Measurements from ENCODE around the gene IRF2BP2.

The IRF2BP2 gene

GRCh38 chr1:234617986-234618736 is 8.2 kb upstream of the IRF2BP2 start:
- no peak for TF ChIP-seq CTCF (IDR thresholded peaks at IDR 0.05; ENCODE audit: low read length)
- TF ChIP-seq EZH2phosphoT487 (IDR thresholded peaks at IDR 0.05; ENCODE audit: low read length), result no peak
- no peak for TF ChIP-seq EZH2 (optimal IDR thresholded peaks at IDR 0.05; ENCODE audit: low read depth, low read length)
- Histone ChIP-seq H3F3A (ENCODE audit: insufficient read depth, low read length) (peaks cover 4% of the 10 kb centered on the region), H2AFZ (ENCODE audit: low read length) (no peak overlapping the region), H3K9me2 (replicated peaks; ENCODE audit: insufficient read depth, low read length) (no peaks in the 10 kb centered on the region), H3K4me1 (ENCODE audit: low read length) (peaks cover 11% of the 10 kb centered on the region), H4K20me1 (ENCODE audit: insufficient read depth, low read length) (no peaks in the 10 kb centered on the region), H3K9ac (ENCODE audit: low read length) (no peak overlapping the region), H3K4me3 (ENCODE audit: low read length) (no peak overlapping the region), H3K27ac (ENCODE audit: low read length) (no peak overlapping the region), H3K36me3 (replicated peaks; ENCODE audit: insufficient read depth, low read length) (no peaks in the 10 kb centered on the region), H3K9me3 (replicated peaks; ENCODE audit: insufficient read depth, low read length) (no peaks in the 10 kb centered on the region), H3K79me2 (ENCODE audit: low read length) (no peaks in the 10 kb centered on the region), H3K4me2 (ENCODE audit: low read depth, low read length) (no peak overlapping the region), H3K27me3 (replicated peaks; ENCODE audit: insufficient read depth, low read length) (no peaks in the 10 kb centered on the region)
- DNase-seq, result no peak

GRCh38 chr1:234617131-234617985 is 7.4 kb upstream of the IRF2BP2 start:
- Histone ChIP-seq H3K27me3 (replicated peaks; ENCODE audit: insufficient read depth, low read length) (no peaks in the 10 kb centered on the region), H4K20me1 (ENCODE audit: insufficient read depth, low read length) (no peaks in the 10 kb centered on the region), H3K9me2 (replicated peaks; ENCODE audit: insufficient read depth, low read length) (no peaks in the 10 kb centered on the region), H3K79me2 (ENCODE audit: low read length) (no peaks in the 10 kb centered on the region), H3K4me2 (ENCODE audit: low read depth, low read length) (no peak overlapping the region), H3K36me3 (replicated peaks; ENCODE audit: insufficient read depth, low read length) (no peaks in the 10 kb centered on the region), H3K4me1 (ENCODE audit: low read length) (peaks cover 16% of the 10 kb centered on the region), H3K9ac (ENCODE audit: low read length) (no peak overlapping the region), H2AFZ (ENCODE audit: low read length) (no peak overlapping the region), H3K27ac (ENCODE audit: low read length) (no peak overlapping the region), H3F3A (ENCODE audit: insufficient read depth, low read length) (peaks cover 12% of the 10 kb centered on the region), H3K9me3 (replicated peaks; ENCODE audit: insufficient read depth, low read length) (no peaks in the 10 kb centered on the region), H3K4me3 (ENCODE audit: low read length) (no peak overlapping the region)
- no peak for TF ChIP-seq EZH2 (optimal IDR thresholded peaks at IDR 0.05; ENCODE audit: low read depth, low read length)
- TF ChIP-seq CTCF (IDR thresholded peaks at IDR 0.05; ENCODE audit: low read length), result peak; percentile 19; the same call in 1 of the 2 replicates
- DNase-seq, result no peak

- Histone ChIP-seq H3K4me1 (ENCODE audit: low read length) (peaks cover 23% of the 10 kb centered on the region), H3K4me2 (ENCODE audit: low read depth, low read length) (no peak overlapping the region), H3K4me3 (ENCODE audit: low read length) (no peak overlapping the region)
Observed at GRCh38 chr1:234616644-234617043, 6.7 kb upstream of the IRF2BP2 start.

More at GRCh38 chr1:234616644-234617043, 6.7 kb upstream of the IRF2BP2 start:
- Histone ChIP-seq H3K9ac (ENCODE audit: low read length) (no peak overlapping the region), H3K36me3 (replicated peaks; ENCODE audit: insufficient read depth, low read length) (no peaks in the 10 kb centered on the region), H2AFZ (ENCODE audit: low read length) (no peak overlapping the region), H3K9me3 (replicated peaks; ENCODE audit: insufficient read depth, low read length) (no peaks in the 10 kb centered on the region), H3K27ac (ENCODE audit: low read length) (no peak overlapping the region), H3K9me2 (replicated peaks; ENCODE audit: insufficient read depth, low read length) (no peaks in the 10 kb centered on the region), H3F3A (ENCODE audit: insufficient read depth, low read length) (peaks cover 19% of the 10 kb centered on the region), H3K27me3 (replicated peaks; ENCODE audit: insufficient read depth, low read length) (no peaks in the 10 kb centered on the region), H4K20me1 (ENCODE audit: insufficient read depth, low read length) (no peaks in the 10 kb centered on the region), H3K79me2 (ENCODE audit: low read length) (no peaks in the 10 kb centered on the region)
- TF ChIP-seq EZH2phosphoT487 (IDR thresholded peaks at IDR 0.05; ENCODE audit: low read length) (no peak), CTCF (IDR thresholded peaks at IDR 0.05; ENCODE audit: low read length) (no peak), EZH2 (optimal IDR thresholded peaks at IDR 0.05; ENCODE audit: low read depth, low read length) (no peak)
- no peak for DNase-seq
